Lower lobe of right lung (tissue), 2 donors: ENCODE data around the gene ARHGAP25. TPM values are rescaled to one million over a fixed set of nuclear protein-coding genes. Genes with fewer than 3 reads are reported as not detected.
"Not testable (repeated sequence)": the region's sequence is repeated elsewhere in the genome, so short reads cannot be mapped to it uniquely, and the experiment has no call there.

Experiments
- ATAC-seq, 2 donors: fragments of 200-7000 bp; cut with Tn5 transposase; one replicate each; pipeline ENCODE4 v1.9.1; 2020 to 2022; ENCODE audit warnings: mild to moderate bottlenecking in 2 of 2, moderate library complexity in 2 of 2
- DNase-seq: peaks from one replicate; pipeline ENCODE4 v3.0.0-alpha.2; 2020
- H3K27ac ChIP-seq: fragments of 200-600 bp; one replicate; pipeline ENCODE4 v1.8.0; 2022
- H3K27me3 ChIP-seq: fragments of 200-600 bp; one replicate; pipeline ENCODE4 v1.8.0; 2022; ENCODE audit warnings: low read depth
- H3K36me3 ChIP-seq: fragments of 200-600 bp; one replicate; pipeline ENCODE4 v1.8.0; 2022; ENCODE audit warnings: mild to moderate bottlenecking
- H3K4me1 ChIP-seq: fragments of 200-600 bp; one replicate; pipeline ENCODE4 v1.8.0; 2022
- H3K4me3 ChIP-seq: fragments of 200-600 bp; one replicate; pipeline ENCODE4 v1.8.0; 2022; ENCODE audit warnings: mild to moderate bottlenecking
- H3K9me3 ChIP-seq: fragments of 200-600 bp; one replicate; pipeline ENCODE4 v1.8.0; 2022
- CTCF ChIP-seq: fragments of 200-600 bp; IDR thresholded peaks from one replicate; pipeline ENCODE4 v1.8.0; 2022; ENCODE audit warnings: antibody characterized with exemption, mild to moderate bottlenecking
- intact Hi-C: fragments of 100-400 bp; cut with DNase I; formaldehyde crosslinking; loops from one replicate; pipeline ENCODE4 v1.11.0; 2022
- total RNA-seq: library from RNA; stranded (reverse); fragmentation: NEBNext Ultra II Directional; extraction: Animal tissue kit (Norgen Biotek cat#: 25700); gene quantifications from one replicate; pipeline ENCODE4 v1.2.1, GENCODE V29; 2021
- donor health status: DM: no; HTN: yes; CAD: no; lungs with severe emphysema.

ARHGAP25 gene
- total RNA-seq, 1 donor from 2014 or later: 48.5 TPM

- H3K27me3 ChIP-seq: no peaks in the 10 kb centered on the region
- H3K27ac ChIP-seq: peak overlapping the region; percentile 8
- H3K4me1 ChIP-seq: peaks cover 35% of the 10 kb centered on the region
- no peak for TF ChIP-seq CTCF
- no peak overlapping the region for H3K4me3 ChIP-seq
- no peaks in the 10 kb centered on the region for H3K9me3 ChIP-seq
- intact Hi-C loops: no loop called here
- H3K36me3 ChIP-seq: peaks cover 16% of the 10 kb centered on the region
- DNase-seq: no peak
- peak in 1 of 2 donors; percentile 36 for ATAC-seq
These were observed 65.4 kb downstream of the ARHGAP25 start for GRCh38 chr2:68800027-68800401.

GRCh38 chr2:68800517-68800916, 65.9 kb downstream of the ARHGAP25 start:
- Histone ChIP-seq H3K36me3 (peaks cover 21% of the 10 kb centered on the region), H3K27me3 (no peaks in the 10 kb centered on the region), H3K27ac (no peak overlapping the region), H3K4me3 (no peak overlapping the region), H3K9me3 (no peaks in the 10 kb centered on the region), H3K4me1 (peaks cover 31% of the 10 kb centered on the region)
- DNase-seq (no peak), ATAC-seq (no peak)
- intact Hi-C loops: no loop called here
- no peak for TF ChIP-seq CTCF

GRCh38 chr2:68802161-68802560, 67.5 kb downstream of the ARHGAP25 start:
- H3K4me1 ChIP-seq: peaks cover 26% of the 10 kb centered on the region
- peaks cover 30% of the 10 kb centered on the region for H3K36me3 ChIP-seq
- DNase-seq, intact Hi-C loops, H3K27ac ChIP-seq, H3K9me3 ChIP-seq, H3K4me3 ChIP-seq, ATAC-seq, H3K27me3 ChIP-seq: not testable (repeated sequence)

- ATAC-seq (no peak), DNase-seq (no peak)
- intact Hi-C loops: no loop called here
- Histone ChIP-seq H3K27ac (no peak overlapping the region), H3K36me3 (peaks cover 40% of the 10 kb centered on the region), H3K27me3 (no peaks in the 10 kb centered on the region), H3K4me3 (no peak overlapping the region), H3K4me1 (peaks cover 26% of the 10 kb centered on the region), H3K9me3 (no peaks in the 10 kb centered on the region)
- no peak for TF ChIP-seq CTCF
These were observed 70.4 kb downstream of the ARHGAP25 start for GRCh38 chr2:68805025-68805424.

GRCh38 chr2:68806511-68807109, 72.0 kb downstream of the ARHGAP25 start:
- H3K9me3 ChIP-seq: no peaks in the 10 kb centered on the region
- peaks cover 42% of the 10 kb centered on the region for H3K36me3 ChIP-seq
- no peak overlapping the region for H3K27ac ChIP-seq
- intact Hi-C loops: no loop called here
- ATAC-seq: peak in 1 of 2 donors; percentile 25
- H3K4me1 ChIP-seq: peaks cover 34% of the 10 kb centered on the region
- no peak for TF ChIP-seq CTCF
- no peaks in the 10 kb centered on the region for H3K27me3 ChIP-seq
- H3K4me3 ChIP-seq: no peak overlapping the region
- no peak for DNase-seq

- TF ChIP-seq CTCF: no peak
- H3K27me3 ChIP-seq: no peaks in the 10 kb centered on the region
- intact Hi-C loops: no loop called here
- H3K4me3 ChIP-seq: no peak overlapping the region
- H3K36me3 ChIP-seq: peaks cover 47% of the 10 kb centered on the region
- no peaks in the 10 kb centered on the region for H3K9me3 ChIP-seq
- no peak overlapping the region for H3K27ac ChIP-seq
- ATAC-seq (peak; percentile 71 to 80), DNase-seq (peak; percentile 60)
- peaks cover 36% of the 10 kb centered on the region for H3K4me1 ChIP-seq
These were observed 73.2 kb downstream of the ARHGAP25 start for GRCh38 chr2:68807821-68808266.
